Left renal pelvis (tissue), 4 donors: ENCODE measurements around the gene KRTAP21-2. TPM values are rescaled to one million over a fixed set of nuclear protein-coding genes. Genes with fewer than 3 reads are reported as not detected.
"Not testable (repeated sequence)": the region's sequence is repeated elsewhere in the genome, so short reads cannot be mapped to it uniquely, and the experiment has no call there.

Source experiments
- DNase-seq, 4 donors: peaks; one replicate each; pipeline ENCODE4 v3.0.0-alpha.2; 2013; ENCODE audit warnings: low read depth in 4 of 4, low spot score in 3 of 4
- polyA plus RNA-seq, 4 donors: library from polyadenylated mRNA; unstranded; fragments of 120-200 nt; gene quantifications; one replicate each; pipeline ENCODE4 v1.2.1, GENCODE V29; 2013; ENCODE audit not compliant: insufficient read length in 4 of 4

Gene KRTAP21-2
- not detected for polyA plus RNA-seq

GRCh38 chr21:30747159-30747558 lies at the start of gene KRTAP21-2:
KRTAP21-2 (minus strand) TSS chr21:30747259; CDS start chr21:30747202, 57 bp downstream.
- no peak for DNase-seq

DNA sequence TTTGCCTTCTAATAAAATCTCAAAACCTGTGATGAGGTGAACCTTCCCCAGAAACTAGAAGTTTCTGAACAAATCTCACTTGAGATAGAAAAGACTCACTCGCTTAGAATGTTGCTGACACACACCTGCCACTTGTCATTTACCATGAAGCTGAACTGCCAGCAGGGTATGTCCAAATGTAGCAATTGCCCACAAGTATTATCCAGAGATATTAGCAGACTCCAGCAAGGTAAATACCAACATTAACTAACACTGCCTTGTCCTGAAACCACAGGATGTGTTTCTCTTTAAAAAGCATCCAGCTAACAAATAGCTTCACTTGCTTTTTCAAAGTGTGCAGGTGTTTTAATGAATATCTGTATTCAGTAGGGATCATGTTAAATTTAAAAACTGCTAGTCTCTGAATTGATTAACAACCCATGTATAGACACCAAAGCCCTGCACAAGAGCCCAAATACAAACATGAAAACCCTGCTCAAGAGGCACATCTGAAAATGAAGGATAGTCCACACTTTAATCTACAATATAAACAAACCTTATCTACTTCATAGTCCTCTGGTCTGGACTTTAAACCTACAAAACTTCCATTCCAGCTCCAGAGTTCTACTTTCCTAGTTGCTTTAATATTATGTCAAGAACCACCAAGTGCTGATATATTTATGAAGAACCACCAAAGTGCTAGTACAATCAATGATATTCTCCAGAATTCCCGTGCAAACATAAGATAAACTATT lies 46.7 kb upstream of the KRTAP21-2 start:
- no peak for DNase-seq

DNA sequence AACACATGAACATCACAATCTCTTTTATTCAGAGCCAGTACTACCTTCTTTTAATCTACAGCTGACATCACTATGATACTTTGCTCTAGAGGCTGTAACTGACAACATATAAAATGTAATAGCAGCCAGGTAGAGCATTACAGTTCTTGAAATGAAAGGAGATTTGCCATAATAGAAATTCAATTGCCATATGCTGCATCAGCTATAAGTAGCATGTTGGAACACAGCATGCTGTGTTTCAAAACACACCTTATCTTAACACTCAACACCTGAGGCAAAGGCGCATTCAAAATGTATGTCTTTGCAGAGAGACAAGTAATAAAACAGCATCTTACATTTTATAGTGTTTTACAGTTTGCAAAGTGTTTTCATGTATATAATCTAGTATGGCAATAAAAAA lies 32.2 kb upstream of the KRTAP21-2 start:
- DNase-seq = no peak

DNA sequence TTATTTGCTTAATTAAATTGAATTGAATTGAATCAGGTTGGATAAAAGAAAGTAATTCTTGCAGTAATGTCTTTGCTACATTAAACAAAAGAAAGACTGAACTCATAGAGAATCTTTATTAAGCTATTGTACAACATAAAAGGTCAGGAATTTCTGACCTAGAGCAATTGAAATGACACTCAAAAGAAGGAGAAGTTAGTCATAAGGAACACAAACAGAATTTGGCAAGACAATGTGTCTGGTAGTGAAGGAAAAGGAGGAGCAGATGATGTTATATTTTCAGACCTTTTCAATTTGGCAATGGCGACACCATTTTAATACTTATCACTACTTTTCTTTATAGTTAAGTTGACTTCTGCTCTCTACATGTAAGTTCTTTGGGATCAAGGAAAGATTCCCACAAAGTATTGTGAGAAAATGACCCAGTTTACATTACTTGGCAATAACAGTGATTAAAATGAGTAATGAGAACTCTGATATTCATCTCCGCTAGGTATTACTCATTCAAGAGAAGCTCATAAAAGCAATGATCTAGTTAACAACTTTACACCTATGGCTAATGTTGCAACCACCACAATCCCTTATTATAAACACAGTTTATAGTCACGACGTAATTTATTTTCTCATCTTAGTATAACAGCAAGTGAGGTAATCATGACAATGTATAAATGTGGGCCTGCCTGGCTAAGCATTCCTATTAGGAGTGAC lies 22.8 kb upstream of the KRTAP21-2 start:
- no peak for DNase-seq

DNA sequence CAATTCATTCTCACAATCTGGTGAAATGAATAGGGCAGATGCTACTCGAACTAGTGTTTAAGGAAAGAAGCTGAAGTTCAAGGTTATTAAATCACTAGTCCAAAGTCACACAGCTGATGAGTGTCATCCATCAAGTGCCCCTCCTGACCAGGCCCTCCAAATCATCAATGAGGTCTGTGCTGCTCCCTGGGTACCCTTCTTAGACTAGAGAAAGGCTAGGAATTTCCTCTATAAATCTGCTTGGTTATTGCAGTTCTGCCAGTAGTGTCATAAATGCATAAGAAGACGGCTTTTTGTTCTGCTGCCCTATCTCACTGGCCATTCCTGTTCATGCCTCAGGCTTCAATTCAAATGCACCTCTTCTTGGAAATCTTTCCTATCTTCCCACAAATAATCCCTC lies 13.7 kb upstream of the KRTAP21-2 start:
- DNase-seq = no peak

GRCh38 chr21:30758306-30758705 lies 11.2 kb upstream of the KRTAP21-2 start:
- no peak for DNase-seq

DNA sequence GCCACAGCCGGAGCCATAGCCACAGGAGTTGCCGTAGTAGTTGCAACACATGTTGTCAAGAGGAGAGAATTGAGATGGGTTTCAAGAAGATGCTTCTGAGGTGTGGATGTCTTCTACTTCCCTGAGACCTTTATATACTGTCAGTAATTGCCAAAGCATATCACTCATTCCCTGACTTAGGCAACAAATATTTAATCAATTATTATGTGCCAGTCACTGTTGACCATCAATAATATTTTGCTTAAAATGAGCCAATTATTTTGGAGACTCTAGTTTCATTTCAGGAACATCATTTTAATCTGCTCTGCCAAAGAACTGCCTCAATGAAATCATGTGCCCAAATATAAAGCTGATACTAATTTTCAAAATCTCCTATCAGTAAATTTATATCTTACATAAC lies 8.3 kb upstream of the KRTAP21-2 start, which contains the start of gene KRTAP21-1:
Gene KRTAP21-1, minus strand, starts transcription at position 101 of the 400 bp plus-strand sequence. Its CDS starts 50 bp downstream, at position 51.
- DNase-seq = not testable (repeated sequence)

GRCh38 chr21:30740462-30740861 lies 6.6 kb downstream of the KRTAP21-2 start:
- no peak for DNase-seq

DNA sequence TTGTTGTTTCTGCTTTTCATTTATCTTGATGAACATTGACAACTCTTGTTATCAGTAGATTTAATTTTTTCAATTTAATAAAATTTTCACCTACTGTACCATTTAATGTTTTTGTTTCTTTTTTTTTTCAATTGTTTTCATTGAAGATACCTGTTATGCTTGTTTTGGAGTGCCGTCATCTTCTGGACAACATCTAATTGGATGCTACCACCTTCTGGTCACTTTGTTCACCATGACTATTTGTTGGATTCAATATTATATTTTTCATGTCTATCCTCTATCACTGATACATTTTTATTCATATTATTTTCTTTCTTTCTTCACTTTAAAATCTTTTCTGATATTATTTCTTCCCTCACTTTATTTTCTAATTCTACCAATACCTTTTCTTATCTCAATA lies 14.0 kb downstream of the KRTAP21-2 start:
- DNase-seq = no peak

GRCh38 chr21:30726726-30727125 lies 20.3 kb downstream of the KRTAP21-2 start:
- DNase-seq = no peak

GRCh38 chr21:30719401-30719800 lies 27.7 kb downstream of the KRTAP21-2 start:
- DNase-seq = no peak

- no peak for DNase-seq
These were observed 28.7 kb downstream of the KRTAP21-2 start, which contains the start of gene KRTAP21-3 for GRCh38 chr21:30718239-30718909. KRTAP21-3 (minus strand) TSS chr21:30718777; CDS start chr21:30718759, 18 bp downstream.

DNA sequence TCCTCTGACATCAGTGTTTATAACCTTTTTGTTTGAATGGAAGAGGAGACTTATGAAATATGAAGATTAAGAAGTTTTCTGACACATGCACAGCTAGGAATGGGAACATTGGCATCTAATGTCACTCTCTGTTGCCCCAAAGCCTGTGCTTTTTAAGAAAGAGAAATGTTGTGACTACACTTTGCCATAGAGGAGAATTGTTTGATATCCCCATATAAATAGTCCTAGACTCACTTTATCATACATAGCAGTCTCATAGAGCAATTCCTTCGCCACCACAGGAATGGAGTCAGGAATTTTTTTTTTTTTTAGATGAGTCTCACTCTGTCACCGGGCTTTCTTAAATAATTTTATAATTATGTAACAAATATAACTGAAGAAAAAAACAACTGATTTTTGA lies 30.0 kb downstream of the KRTAP21-2 start:
- DNase-seq = no peak

DNA sequence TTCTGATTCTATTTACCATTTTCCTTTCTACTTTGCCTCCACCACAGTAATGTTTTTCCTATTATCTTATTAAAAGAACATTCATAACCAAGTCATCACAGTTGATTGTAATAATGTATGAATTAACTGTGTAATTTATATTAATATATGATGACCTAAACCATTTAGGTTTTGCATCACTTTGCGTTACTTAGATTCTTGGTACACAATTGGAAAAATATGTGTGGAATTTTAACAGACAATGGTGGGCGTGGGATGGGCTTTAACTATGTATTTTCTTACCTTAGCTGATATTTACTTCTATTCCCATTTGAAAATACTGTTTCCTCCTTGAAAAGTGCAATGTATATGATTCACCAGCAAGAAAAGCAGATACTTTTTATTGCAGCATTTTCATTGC lies 32.1 kb downstream of the KRTAP21-2 start:
- DNase-seq = no peak

DNA sequence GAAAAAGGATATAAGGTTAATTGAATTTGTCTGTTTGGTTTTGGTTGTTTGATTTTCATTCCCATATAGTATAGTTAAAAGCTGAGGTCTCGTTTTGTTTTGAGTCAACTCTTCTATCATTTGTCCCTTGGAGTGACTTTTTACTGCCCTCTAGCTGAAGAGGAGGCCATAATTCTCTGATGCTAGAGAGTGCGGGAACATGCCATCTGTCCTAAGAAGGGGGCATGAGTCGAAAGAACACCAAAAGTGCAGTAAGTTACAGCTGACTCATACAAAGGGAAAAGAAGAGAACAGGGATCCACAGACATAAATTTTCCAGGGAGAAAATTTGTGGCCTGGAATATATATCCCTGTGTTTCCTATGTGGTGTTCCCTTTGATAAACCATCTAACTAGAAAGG lies 32.6 kb downstream of the KRTAP21-2 start:
- DNase-seq = no peak

- DNase-seq = no peak
These were observed 33.3 kb downstream of the KRTAP21-2 start for GRCh38 chr21:30713766-30714165.

GRCh38 chr21:30710499-30710898 lies 36.6 kb downstream of the KRTAP21-2 start:
- DNase-seq = no peak

DNA sequence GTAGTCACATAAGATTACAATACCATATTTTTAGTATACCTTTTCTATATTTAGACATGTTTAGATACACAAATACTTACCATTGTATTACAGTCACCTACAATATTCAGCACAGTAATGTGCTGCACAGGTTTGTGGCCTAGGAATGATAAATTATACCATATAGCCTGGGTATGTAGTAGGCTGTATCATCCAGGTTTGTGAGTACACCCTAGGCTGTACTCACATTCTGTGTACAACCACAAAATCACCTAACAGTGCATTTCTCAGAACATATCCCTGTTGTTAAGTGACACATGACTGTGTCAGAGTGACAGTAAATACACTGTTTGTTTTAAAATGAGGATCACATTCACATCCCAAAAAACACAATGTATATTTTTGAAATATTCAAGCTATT lies 39.6 kb downstream of the KRTAP21-2 start:
- DNase-seq = no peak
